ENCODE measurements around the gene NAXD. TPM values are rescaled to one million over a fixed set of nuclear protein-coding genes. Genes with fewer than 3 reads are reported as not detected.

NAXD gene
- total and polyA plus RNA-seq, 8 donors, result 17.4 to 56.4 (median 20.8) TPM

DNA sequence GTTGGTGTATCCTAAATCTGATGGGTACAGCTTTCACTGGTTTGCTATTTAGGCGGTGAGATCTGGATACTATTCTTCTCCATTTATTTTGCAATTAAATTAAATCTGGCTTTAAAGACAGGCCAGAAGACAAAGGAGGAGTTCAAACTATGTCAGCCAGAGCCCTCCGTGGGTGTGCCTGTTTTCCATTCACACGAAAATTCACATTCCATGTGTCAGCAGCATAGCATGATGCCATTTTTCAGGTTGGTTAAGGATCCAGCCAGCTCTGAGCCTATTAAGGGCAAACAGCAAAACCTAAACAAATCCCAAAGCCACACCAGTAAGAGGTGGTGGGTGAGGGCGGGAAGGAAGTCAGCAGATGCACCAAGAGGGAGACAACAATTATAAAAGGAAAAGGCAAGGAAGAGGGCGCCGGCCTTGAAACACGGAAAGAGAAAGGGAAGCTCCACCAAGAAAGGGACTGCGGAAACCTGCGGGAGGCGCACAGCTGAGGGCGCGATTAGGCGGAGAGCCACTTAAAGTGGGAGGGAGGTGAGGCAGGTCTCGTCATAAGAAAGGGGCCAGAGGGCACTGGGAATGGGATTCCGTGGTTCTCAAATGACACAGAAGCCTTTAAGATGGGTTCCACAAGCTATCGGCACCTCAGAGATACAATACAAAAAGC, 47.6 kb downstream of the NAXD start:
- no peaks in the 10 kb centered on the region for H3K27me3 ChIP-seq
- H3K4me3 ChIP-seq, result no peak overlapping the region
- no peaks in the 10 kb centered on the region for H3K9me3 ChIP-seq
- no peak overlapping the region for H3K27ac ChIP-seq
- 96 to 97% methylated on average over 16 of the region's 16 CpGs for WGBS, 2 donors
- no peaks in the 10 kb centered on the region for H3K4me1 ChIP-seq
- FAIRE-seq (no peak), DNase-seq (no peak), ATAC-seq (no peak)
- intact Hi-C loops (cut with DNase I), result no loop called here
- peaks cover 0 to 35% (median 11%) of the 10 kb centered on the region in 3 donors for H3K36me3 ChIP-seq
- TF ChIP-seq, protein P1, sequence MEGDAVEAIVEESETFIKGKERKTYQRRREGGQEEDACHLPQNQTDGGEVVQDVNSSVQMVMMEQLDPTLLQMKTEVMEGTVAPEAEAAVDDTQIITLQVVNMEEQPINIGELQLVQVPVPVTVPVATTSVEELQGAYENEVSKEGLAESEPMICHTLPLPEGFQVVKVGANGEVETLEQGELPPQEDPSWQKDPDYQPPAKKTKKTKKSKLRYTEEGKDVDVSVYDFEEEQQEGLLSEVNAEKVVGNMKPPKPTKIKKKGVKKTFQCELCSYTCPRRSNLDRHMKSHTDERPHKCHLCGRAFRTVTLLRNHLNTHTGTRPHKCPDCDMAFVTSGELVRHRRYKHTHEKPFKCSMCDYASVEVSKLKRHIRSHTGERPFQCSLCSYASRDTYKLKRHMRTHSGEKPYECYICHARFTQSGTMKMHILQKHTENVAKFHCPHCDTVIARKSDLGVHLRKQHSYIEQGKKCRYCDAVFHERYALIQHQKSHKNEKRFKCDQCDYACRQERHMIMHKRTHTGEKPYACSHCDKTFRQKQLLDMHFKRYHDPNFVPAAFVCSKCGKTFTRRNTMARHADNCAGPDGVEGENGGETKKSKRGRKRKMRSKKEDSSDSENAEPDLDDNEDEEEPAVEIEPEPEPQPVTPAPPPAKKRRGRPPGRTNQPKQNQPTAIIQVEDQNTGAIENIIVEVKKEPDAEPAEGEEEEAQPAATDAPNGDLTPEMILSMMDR (IDR thresholded peaks at IDR 0.05), result no peak

DNA sequence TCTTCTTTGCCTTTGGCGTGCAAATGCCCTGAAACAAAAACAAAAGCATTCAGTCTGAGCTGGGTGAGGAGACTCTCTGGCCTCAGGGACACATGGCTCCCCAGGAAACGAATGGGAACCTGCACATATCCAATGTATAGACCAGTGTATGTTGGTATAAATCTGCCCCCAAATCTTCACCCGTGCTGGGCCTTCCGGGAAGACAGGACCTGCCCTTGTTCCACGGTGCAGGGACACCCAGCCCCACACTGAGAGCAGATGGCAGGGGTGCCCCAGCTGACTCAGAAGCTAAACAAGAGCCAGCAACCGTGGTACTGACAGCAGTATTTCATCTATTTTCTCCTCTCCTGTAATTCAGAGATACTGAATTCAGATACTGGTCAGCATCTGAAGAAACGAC, 48.1 kb downstream of the NAXD start:
- intact Hi-C loops (cut with DNase I), result no loop called here
- Histone ChIP-seq H3K9me3 (no peaks in the 10 kb centered on the region), H3K4me3 (no peak overlapping the region), H3K36me3 (peaks cover 0 to 35% (median 11%) of the 10 kb centered on the region in 3 donors), H3K4me1 (no peaks in the 10 kb centered on the region), H3K27ac (no peak overlapping the region), H3K27me3 (no peaks in the 10 kb centered on the region)
- TF ChIP-seq, protein P1 (IDR thresholded peaks at IDR 0.05), result no peak
- DNase-seq (no peak), ATAC-seq (no peak), FAIRE-seq (no peak)
- WGBS, 2 donors, result 76 to 79% methylated on average over 7 of the region's 7 CpGs

DNA sequence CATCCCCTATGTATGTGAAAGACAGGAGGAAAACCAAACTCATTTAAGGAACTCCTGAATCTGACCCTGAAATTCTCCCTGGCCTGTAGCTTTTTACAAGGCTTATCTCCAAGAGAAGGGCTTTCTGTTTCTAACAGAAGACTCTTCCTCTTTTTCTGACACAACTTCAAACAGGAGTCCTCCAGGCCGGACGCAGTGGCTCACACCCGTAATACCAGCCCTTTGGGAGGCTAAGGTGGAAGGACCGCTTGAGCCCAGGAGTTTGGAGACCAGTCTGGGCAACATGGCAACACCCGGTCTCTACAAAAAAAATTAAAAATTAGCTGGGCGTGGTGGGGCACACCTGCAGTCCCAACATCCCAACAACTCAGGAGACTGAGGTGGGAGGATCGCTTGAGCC, 48.7 kb downstream of the NAXD start:
- DNase-seq, result no peak
- no peak overlapping the region for H3K4me3 ChIP-seq
- WGBS, 2 donors, result 91 to 96% methylated on average over 7 of the region's 7 CpGs
- H3K27me3 ChIP-seq, result no peaks in the 10 kb centered on the region
- no peaks in the 10 kb centered on the region for H3K9me3 ChIP-seq
- intact Hi-C loops (cut with DNase I), result no loop called here
- peaks cover 0 to 35% (median 11%) of the 10 kb centered on the region in 3 donors for H3K36me3 ChIP-seq
- ATAC-seq, result no peak
- TF ChIP-seq, protein P1 (IDR thresholded peaks at IDR 0.05), result no peak
- no peak overlapping the region for H3K27ac ChIP-seq
- FAIRE-seq, result no peak
- no peaks in the 10 kb centered on the region for H3K4me1 ChIP-seq

DNA sequence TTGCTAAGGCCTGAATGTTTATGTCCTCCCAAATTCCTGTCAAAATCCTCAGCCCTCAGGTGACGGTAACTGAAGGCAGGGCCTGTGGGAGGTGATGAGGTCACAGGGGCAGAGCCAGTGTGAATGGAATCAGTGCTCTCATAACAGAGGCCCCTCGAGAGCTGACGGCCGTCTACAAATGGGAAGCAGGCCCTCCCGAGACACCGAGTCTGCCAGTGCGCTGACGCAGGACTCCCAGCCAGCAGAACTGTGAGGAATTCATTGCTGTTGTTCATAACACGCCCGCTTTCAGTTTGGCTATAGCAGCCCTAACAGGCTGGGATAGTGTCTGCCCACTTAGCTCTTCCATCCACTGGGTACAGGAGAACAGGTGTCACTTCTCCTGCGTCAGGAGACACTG, 49.3 kb downstream of the NAXD start:
- no peak overlapping the region for H3K4me3 ChIP-seq
- DNase-seq, result peak in 1 of 6 donors; percentile 41
- no peaks in the 10 kb centered on the region for H3K9me3 ChIP-seq
- H3K27ac ChIP-seq, result no peak overlapping the region
- H3K27me3 ChIP-seq, result no peaks in the 10 kb centered on the region
- intact Hi-C loops (cut with DNase I), result no loop called here
- ATAC-seq, result no peak
- peaks cover 0 to 35% (median 11%) of the 10 kb centered on the region in 3 donors for H3K36me3 ChIP-seq
- TF ChIP-seq, protein P1 (IDR thresholded peaks at IDR 0.05), result no peak
- no peaks in the 10 kb centered on the region for H3K4me1 ChIP-seq
- FAIRE-seq, result no peak
- 95 to 97% methylated on average over 11 of the region's 11 CpGs for WGBS, 2 donors

DNA sequence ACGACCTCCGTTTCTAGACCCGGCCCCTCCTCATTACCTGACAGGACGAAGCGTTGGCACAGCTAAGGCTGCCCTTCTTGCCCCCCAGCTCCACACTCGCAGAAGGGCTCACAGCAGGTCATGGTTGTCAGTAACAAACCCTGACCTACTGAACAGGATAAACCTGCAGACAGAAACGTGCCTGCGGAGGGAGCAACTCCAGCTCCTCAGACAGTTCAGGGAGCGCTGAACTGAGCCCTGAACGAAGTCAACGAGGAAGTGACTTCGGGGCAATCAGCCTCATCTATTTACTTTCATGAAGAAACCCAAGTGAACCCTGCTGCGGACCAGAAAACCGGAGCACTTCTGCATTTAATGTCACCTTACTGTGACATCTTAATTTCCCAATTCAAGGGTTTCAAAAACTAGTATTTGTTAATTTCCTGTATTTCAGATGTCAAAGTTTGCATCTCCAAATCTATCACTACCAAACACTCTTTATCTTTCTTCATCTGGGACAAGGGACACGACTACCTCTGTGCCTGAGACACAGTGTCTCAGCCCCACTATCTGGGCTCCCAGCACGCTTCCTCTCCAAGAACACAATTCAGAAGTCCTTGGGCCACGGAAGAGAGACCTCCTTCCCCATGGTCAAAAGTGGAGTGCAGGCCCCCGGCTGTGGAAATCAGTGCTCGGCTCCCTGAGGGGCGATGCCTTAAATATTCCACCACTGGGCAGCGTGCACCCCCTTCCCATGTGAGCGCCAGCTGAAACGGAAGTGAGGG, 50.3 kb downstream of the NAXD start:
- DNase-seq (peak in 1 of 6 donors; percentile 40), FAIRE-seq (no peak), ATAC-seq (peak in 1 of 4 donors; percentile 20)
- peaks cover 0 to 35% (median 11%) of the 10 kb centered on the region in 3 donors for H3K36me3 ChIP-seq
- H3K9me3 ChIP-seq, result no peaks in the 10 kb centered on the region
- TF ChIP-seq, protein P1 (IDR thresholded peaks at IDR 0.05), result no peak
- no peaks in the 10 kb centered on the region for H3K27me3 ChIP-seq
- H3K4me3 ChIP-seq, result no peak overlapping the region
- 85 to 91% methylated on average over 23 of the region's 23 CpGs for WGBS, 2 donors
- no peaks in the 10 kb centered on the region for H3K4me1 ChIP-seq
- H3K27ac ChIP-seq, result no peak overlapping the region
- intact Hi-C loops (cut with DNase I), result no loop called here
